ENCODE measurements around the gene WDR27.

WDR27 gene

GRCh38 chr6:169590376-169590939 is 111.4 kb downstream of the WDR27 start:
- DNase-seq = no peak

GRCh38 chr6:169589699-169590257 is 112.1 kb downstream of the WDR27 start:
- DNase-seq = no peak

- no peak for DNase-seq
These were observed 112.5 kb downstream of the WDR27 start for GRCh38 chr6:169589293-169589692.

- no peak for DNase-seq
These were observed 113.9 kb downstream of the WDR27 start for GRCh38 chr6:169587975-169588374.

GRCh38 chr6:169583886-169584541 is 117.8 kb downstream of the WDR27 start:
- no peak for DNase-seq

GRCh38 chr6:169579407-169580111 is 122.3 kb downstream of the WDR27 start:
- DNase-seq = no peak

GRCh38 chr6:169577974-169578373 is 123.9 kb downstream of the WDR27 start:
- no peak for DNase-seq

- DNase-seq = no peak
These were observed 124.6 kb downstream of the WDR27 start for GRCh38 chr6:169577236-169577635.

GRCh38 chr6:169575821-169576220 is 126.0 kb downstream of the WDR27 start:
- no peak for DNase-seq

- DNase-seq = no peak
These were observed 126.5 kb downstream of the WDR27 start for GRCh38 chr6:169575365-169575764.

- DNase-seq = no peak
These were observed 127.4 kb downstream of the WDR27 start for GRCh38 chr6:169574420-169574819.

GRCh38 chr6:169573883-169574282 is 127.9 kb downstream of the WDR27 start:
- DNase-seq = no peak

- no peak for DNase-seq
These were observed 130.5 kb downstream of the WDR27 start for GRCh38 chr6:169571123-169571962.

GRCh38 chr6:169568314-169569087 is 133.3 kb downstream of the WDR27 start:
- DNase-seq = no peak

GRCh38 chr6:169567819-169568218 is 134.0 kb downstream of the WDR27 start:
- DNase-seq = no peak

- DNase-seq = no peak
These were observed 134.7 kb downstream of the WDR27 start for GRCh38 chr6:169566961-169567750.

GRCh38 chr6:169566319-169566718 is 135.5 kb downstream of the WDR27 start:
- DNase-seq = no peak

- DNase-seq = no peak
These were observed 137.2 kb downstream of the WDR27 start for GRCh38 chr6:169564453-169565240.

GRCh38 chr6:169561665-169562064 is 140.2 kb downstream of the WDR27 start:
- DNase-seq = no peak

- no peak for DNase-seq
These were observed 142.2 kb downstream of the WDR27 start for GRCh38 chr6:169559592-169559991.
